HL-60 (cell line): Measurements from ENCODE around the gene DIAPH2.

ENCODE experiments used
- POLR2AphosphoS5 ChIP-seq: IDR thresholded peaks from 2 replicates; pipeline ENCODE4 v1.6.1; 2012; ENCODE audit warnings: low read depth
- TF ChIP-seq, protein P1 (sequence below): IDR thresholded peaks from one replicate; pipeline ENCODE4 v1.5.1; 2011; ENCODE audit warnings: low read length, control low read depth, inconsistent platforms; ENCODE audit not compliant: insufficient read depth

GRCh38 chrX:97309487-97310116, 625.0 kb downstream of the DIAPH2 start:
- TF ChIP-seq, protein P1, sequence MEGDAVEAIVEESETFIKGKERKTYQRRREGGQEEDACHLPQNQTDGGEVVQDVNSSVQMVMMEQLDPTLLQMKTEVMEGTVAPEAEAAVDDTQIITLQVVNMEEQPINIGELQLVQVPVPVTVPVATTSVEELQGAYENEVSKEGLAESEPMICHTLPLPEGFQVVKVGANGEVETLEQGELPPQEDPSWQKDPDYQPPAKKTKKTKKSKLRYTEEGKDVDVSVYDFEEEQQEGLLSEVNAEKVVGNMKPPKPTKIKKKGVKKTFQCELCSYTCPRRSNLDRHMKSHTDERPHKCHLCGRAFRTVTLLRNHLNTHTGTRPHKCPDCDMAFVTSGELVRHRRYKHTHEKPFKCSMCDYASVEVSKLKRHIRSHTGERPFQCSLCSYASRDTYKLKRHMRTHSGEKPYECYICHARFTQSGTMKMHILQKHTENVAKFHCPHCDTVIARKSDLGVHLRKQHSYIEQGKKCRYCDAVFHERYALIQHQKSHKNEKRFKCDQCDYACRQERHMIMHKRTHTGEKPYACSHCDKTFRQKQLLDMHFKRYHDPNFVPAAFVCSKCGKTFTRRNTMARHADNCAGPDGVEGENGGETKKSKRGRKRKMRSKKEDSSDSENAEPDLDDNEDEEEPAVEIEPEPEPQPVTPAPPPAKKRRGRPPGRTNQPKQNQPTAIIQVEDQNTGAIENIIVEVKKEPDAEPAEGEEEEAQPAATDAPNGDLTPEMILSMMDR: no peak
- TF ChIP-seq POLR2AphosphoS5: no peak
